Suprapubic skin (tissue), 4 donors: ENCODE data around the gene TANGO2.

ENCODE experiments used
- CTCF ChIP-seq, 2 donors: fragments of 200-600 bp in 1 of 2; fragments of 450-650 bp in 1 of 2; sonication (generic) in 1 of 2; IDR thresholded peaks; one replicate each; pipeline ENCODE4 v1.5.1; 2016 to 2019; ENCODE audit warnings: antibody characterized with exemption in 2 of 2, mild to moderate bottlenecking in 1 of 2, moderate library complexity in 1 of 2
- EP300 ChIP-seq: sonication (generic); formaldehyde crosslinking; IDR thresholded peaks from one replicate; pipeline ENCODE4 v1.6.1; 2017; ENCODE audit warnings: antibody characterized with exemption
- POLR2AphosphoS5 ChIP-seq, 3 donors: sonication (generic); formaldehyde crosslinking; IDR thresholded peaks; one replicate each; pipeline ENCODE4 v1.6.1; 2017; ENCODE audit warnings: antibody characterized with exemption in 3 of 3

- TF ChIP-seq CTCF (IDR thresholded peaks at IDR 0.05) (no peak), EP300 (no peak), POLR2AphosphoS5 (IDR thresholded peaks at IDR 0.05) (no peak)
Measured at GRCh38 chr22:19998232-19998951, 22.5 kb upstream of the TANGO2 start.
